Fibroblast of lung (primary cell): ENCODE results near the gene ABCC10. TPM values are rescaled to one million over a fixed set of nuclear protein-coding genes. Genes with fewer than 3 reads are reported as not detected.
"Not testable (repeated sequence)": the region's sequence is repeated elsewhere in the genome, so short reads cannot be mapped to it uniquely, and the experiment has no call there.

Experiments
- DNase-seq, 2 donors: peaks; one replicate each; pipeline versions ENCODE4 v3.0.0 to v3.0.0-alpha.2; 2010; ENCODE audit warnings: low read depth in 2 of 2
- H2AFZ ChIP-seq: 2 replicates; pipeline ENCODE4 v1.5.1; 2012; ENCODE audit warnings: low read length, control low read depth, inconsistent platforms
- H3K27ac ChIP-seq: 2 replicates; pipeline ENCODE4 v1.5.1; 2011; ENCODE audit warnings: low read length, control low read depth; ENCODE audit not compliant: insufficient read depth
- H3K27me3 ChIP-seq: 2 replicates; pipeline ENCODE4 v1.5.1; 2011; ENCODE audit warnings: mild to moderate bottlenecking, low read length; ENCODE audit not compliant: control insufficient read depth, insufficient read depth
- H3K36me3 ChIP-seq: 2 replicates; pipeline ENCODE4 v1.5.1; 2011; ENCODE audit warnings: low read length; ENCODE audit not compliant: control insufficient read depth, insufficient read depth
- H3K4me1 ChIP-seq: 2 replicates; pipeline ENCODE4 v1.5.1; 2011; ENCODE audit warnings: low read length; ENCODE audit not compliant: control insufficient read depth, insufficient read depth; ENCODE audit errors: extremely low read depth
- H3K4me2 ChIP-seq: 2 replicates; pipeline ENCODE4 v1.5.1; 2011; ENCODE audit warnings: low read length, control low read depth; ENCODE audit not compliant: insufficient read depth; ENCODE audit errors: extremely low read depth
- H3K4me3 ChIP-seq, 4 experiments: fragments of 200-600 bp in 1 of 4; sonication (generic) in 1 of 4; replicated peaks in 1 of 4; 2 replicates each; pipeline ENCODE4 v1.5.1; 2011 to 2016; ENCODE audit warnings: low read length in 4 of 4, low read depth in 3 of 4, mild to moderate bottlenecking in 3 of 4, control low read depth in 2 of 4, inconsistent platforms in 1 of 4, mixed read lengths in 1 of 4; ENCODE audit not compliant: insufficient read depth in 1 of 4; ENCODE audit errors: control extremely low read depth in 1 of 4
- H3K79me2 ChIP-seq: 2 replicates; pipeline ENCODE4 v1.5.1; 2012; ENCODE audit warnings: mild to moderate bottlenecking, low read length, inconsistent platforms; ENCODE audit not compliant: control insufficient read depth, insufficient read depth
- H3K9ac ChIP-seq: 2 replicates; pipeline ENCODE4 v1.5.1; 2011; ENCODE audit warnings: mild to moderate bottlenecking, low read length, control low read depth; ENCODE audit not compliant: insufficient read depth
- H3K9me3 ChIP-seq: 2 replicates; pipeline ENCODE4 v1.5.1; 2012; ENCODE audit warnings: low read depth, low read length; ENCODE audit not compliant: control insufficient read depth, insufficient read depth
- H4K20me1 ChIP-seq: 2 replicates; pipeline ENCODE4 v1.5.1; 2011; ENCODE audit warnings: low read length; ENCODE audit not compliant: control insufficient read depth, insufficient read depth; ENCODE audit errors: extremely low read depth
- CTCF ChIP-seq, 2 donors: IDR thresholded peaks in 1 of 2; conservative IDR thresholded peaks in 1 of 2; 1 replicate in 1 of 2; 2 replicates in 1 of 2; pipeline ENCODE4 v1.5.1; 2011 to 2012; ENCODE audit warnings: low read length in 2 of 2, control low read depth in 1 of 2, inconsistent platforms in 1 of 2, low read depth in 1 of 2, mild to moderate bottlenecking in 1 of 2
- EZH2 ChIP-seq: IDR thresholded peaks from 2 replicates; pipeline ENCODE4 v1.5.1; 2012; ENCODE audit warnings: low read length, control low read depth, mild to moderate bottlenecking; ENCODE audit errors: missing control alignments
- polyA plus RNA-seq, 2 donors: library from polyadenylated mRNA; depleted of rRNA in 1 of 2; stranded (reverse) in 1 of 2; unstranded in 1 of 2; fragments of >200 nt; gene quantifications; 2 replicates each; pipeline ENCODE4 v1.2.1, GENCODE V29; 2011 to 2012; ENCODE audit warnings: missing spikeins in 1 of 2
- total RNA-seq: library from RNA; depleted of rRNA; stranded (reverse); fragments of >200 nt; gene quantifications from 2 replicates; pipeline ENCODE4 v1.2.1, GENCODE V29; 2014

ABCC10 gene
- total and polyA plus RNA-seq, 2 donors (not counting 1 experiment from before 2014, with no cell fraction given) = 8.9 to 23.1 TPM

DNA sequence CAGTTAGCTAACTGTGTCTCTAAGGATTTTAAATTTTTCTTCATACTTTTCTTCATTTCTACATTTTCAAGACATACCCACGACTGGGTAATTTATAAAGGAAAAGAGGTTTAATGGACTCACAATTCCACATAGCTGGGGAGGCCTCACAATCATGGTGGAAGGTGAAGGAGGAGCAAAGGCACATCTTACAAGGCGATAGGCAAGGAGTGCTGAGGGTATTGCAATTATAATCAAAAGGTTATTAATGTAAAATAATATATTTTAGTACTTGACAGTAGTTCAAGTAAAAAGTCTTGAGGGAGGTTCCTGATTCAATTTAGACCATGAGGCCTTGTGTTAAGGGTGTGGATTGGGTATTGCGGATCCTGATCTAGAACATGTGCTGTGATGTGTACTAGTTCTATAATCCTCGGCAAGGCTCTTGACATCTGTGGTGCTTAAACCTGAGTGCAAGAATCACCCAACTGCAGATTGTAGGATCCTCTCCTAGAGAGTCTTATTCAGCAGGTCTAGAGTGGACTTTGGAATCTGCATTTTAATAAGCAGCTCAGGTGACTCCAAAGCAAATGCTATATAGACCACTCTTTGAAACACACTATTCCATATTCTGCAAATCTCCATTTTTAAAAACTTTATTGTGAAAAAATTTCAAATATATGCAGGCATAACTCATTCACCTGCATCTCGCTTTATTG is 7.2 kb upstream of the ABCC10 start:
- no peak overlapping the region for H3K27ac ChIP-seq
- DNase-seq = no peak
- H3K36me3 ChIP-seq = no peaks in the 10 kb centered on the region
- peaks cover 4% of the 10 kb centered on the region for H3K27me3 ChIP-seq
- no peak overlapping the region for H3K4me3 ChIP-seq
- H3K4me2 ChIP-seq = no peak overlapping the region
- no peaks in the 10 kb centered on the region for H3K79me2 ChIP-seq
- H3K4me1 ChIP-seq = no peaks in the 10 kb centered on the region
- no peak overlapping the region for H2AFZ ChIP-seq
- H3K9ac ChIP-seq = no peak overlapping the region
- TF ChIP-seq EZH2 (no peak), CTCF (conservative IDR thresholded peaks at IDR 0.05 in 1 of 2, IDR thresholded peaks at IDR 0.05 in 1 of 2; ENCODE audit: low read depth in 1 of 2, low read length in 2 of 2) (no peak)
- no peaks in the 10 kb centered on the region for H4K20me1 ChIP-seq
- H3K9me3 ChIP-seq = no peaks in the 10 kb centered on the region

- no peak overlapping the region for H3K4me2 ChIP-seq
- no peaks in the 10 kb centered on the region for H3K79me2 ChIP-seq
- no peaks in the 10 kb centered on the region for H4K20me1 ChIP-seq
- DNase-seq = no peak
- TF ChIP-seq EZH2 (no peak), CTCF (conservative IDR thresholded peaks at IDR 0.05 in 1 of 2, IDR thresholded peaks at IDR 0.05 in 1 of 2; ENCODE audit: low read depth in 1 of 2, low read length in 2 of 2) (no peak)
- H3K27me3 ChIP-seq = peaks cover 4% of the 10 kb centered on the region
- H3K4me1 ChIP-seq = no peaks in the 10 kb centered on the region
- no peak overlapping the region for H3K4me3 ChIP-seq
- H3K27ac ChIP-seq = no peak overlapping the region
- H2AFZ ChIP-seq = no peak overlapping the region
- H3K36me3 ChIP-seq = no peaks in the 10 kb centered on the region
- H3K9me3 ChIP-seq = no peaks in the 10 kb centered on the region
- H3K9ac ChIP-seq = no peak overlapping the region
These were observed 5.5 kb upstream of the ABCC10 start for GRCh38 chr6:43421831-43422230.

- H3K79me2 ChIP-seq = peaks cover 15% of the 10 kb centered on the region
- DNase-seq, H3K4me2 ChIP-seq, H3K9me3 ChIP-seq, H3K27ac ChIP-seq, H3K4me3 ChIP-seq, H3K4me1 ChIP-seq, H3K36me3 ChIP-seq, H3K9ac ChIP-seq, H4K20me1 ChIP-seq, H2AFZ ChIP-seq, H3K27me3 ChIP-seq: not testable (repeated sequence)
These were observed 2.3 kb upstream of the ABCC10 start for GRCh38 chr6:43425083-43425482.
